ENCODE measurements around the gene USP49.
A peak's percentile ranks its signal among the peaks of the same experiment; 100 is the strongest.

USP49 gene

GRCh38 chr6:41805830-41806774, 89.1 kb downstream of the USP49 start:
- DNase-seq = no peak

- no peak for DNase-seq
Observed at GRCh38 chr6:41801380-41801779, 93.8 kb downstream of the USP49 start.

- no peak for DNase-seq
Observed at GRCh38 chr6:41799559-41799911, 95.6 kb downstream of the USP49 start.

GRCh38 chr6:41798901-41799558, 96.1 kb downstream of the USP49 start:
- no peak for DNase-seq

- no peak for DNase-seq
Observed at GRCh38 chr6:41796474-41796873, 98.7 kb downstream of the USP49 start.

GRCh38 chr6:41791984-41792383, 103.2 kb downstream of the USP49 start:
- DNase-seq = no peak

- DNase-seq = no peak
Observed at GRCh38 chr6:41791305-41791704, 103.9 kb downstream of the USP49 start.

GRCh38 chr6:41790045-41790444, 105.1 kb downstream of the USP49 start:
- no peak for DNase-seq

- DNase-seq = no peak
Observed at GRCh38 chr6:41789390-41789724, 105.8 kb downstream of the USP49 start.

GRCh38 chr6:41787219-41787917, 107.8 kb downstream of the USP49 start, which contains the start of gene TOMM6:
TSS of gene TOMM6 (plus strand) at chr6:41787694. CDS start at chr6:41787698, 4 bp downstream.
- peak; percentile 93 for DNase-seq

- peak; percentile 80 for DNase-seq
Observed at GRCh38 chr6:41786451-41787218, 108.5 kb downstream of the USP49 start.

GRCh38 chr6:41785689-41786450, 109.3 kb downstream of the USP49 start:
- no peak for DNase-seq

- DNase-seq = no peak
Observed at GRCh38 chr6:41785254-41785653, 109.9 kb downstream of the USP49 start.

- no peak for DNase-seq
Observed at GRCh38 chr6:41784581-41785171, 110.5 kb downstream of the USP49 start.

- DNase-seq = no peak
Observed at GRCh38 chr6:41783106-41783780, 111.9 kb downstream of the USP49 start.

- DNase-seq = no peak
Observed at GRCh38 chr6:41781366-41781730, 113.8 kb downstream of the USP49 start.

- DNase-seq = no peak
Observed at GRCh38 chr6:41780551-41781365, 114.4 kb downstream of the USP49 start, which contains the start of gene PRICKLE4. TSS of gene PRICKLE4 (plus strand) at chr6:41780782. CDS start at chr6:41783474, 2,692 bp downstream.

- DNase-seq = peak; percentile 96
Observed at GRCh38 chr6:41779788-41780550, 115.2 kb downstream of the USP49 start, which contains the start of gene FRS3. TSS of gene FRS3 (minus strand) at chr6:41779900. CDS start at chr6:41776987, 2,913 bp downstream.

GRCh38 chr6:41779336-41779735, 115.8 kb downstream of the USP49 start:
- no peak for DNase-seq

Data from central memory CD4-positive, alpha-beta T cell (primary cell).